HepG2 (cell line): ENCODE measurements around the gene PAM16. TPM values are rescaled to one million over a fixed set of nuclear protein-coding genes. Genes with fewer than 3 reads are reported as not detected.

Experiments
- ATF7 ChIP-seq, 2 experiments: fragments of 450-650 bp in 1 of 2; sonication (generic) in 1 of 2; formaldehyde crosslinking in 1 of 2; IDR thresholded peaks; 2 replicates each; pipeline versions ENCODE4 v1.4.0 to v1.6.1; 2016 to 2020; ENCODE audit warnings: antibody characterized with exemption in 1 of 2, mild to moderate bottlenecking in 1 of 2, missing genetic modification reagents in 1 of 2
- DZIP1 ChIP-seq: sonication (generic); formaldehyde crosslinking; IDR thresholded peaks from 2 replicates; pipeline ENCODE4 v1.5.0; 2020; ENCODE audit warnings: mild to moderate bottlenecking, missing genetic modification reagents
- ESRRA ChIP-seq: sonication (generic); formaldehyde crosslinking; IDR thresholded peaks from 2 replicates; pipeline ENCODE4 v1.5.1; 2020; ENCODE audit warnings: mild to moderate bottlenecking, low read depth, missing genetic modification reagents
- FOXK1 ChIP-seq: sonication (generic); formaldehyde crosslinking; IDR thresholded peaks from 2 replicates; pipeline ENCODE4 v1.4.0; 2020; ENCODE audit warnings: low read depth, missing genetic modification reagents, borderline replicate concordance
- HOXD1 ChIP-seq: sonication (generic); formaldehyde crosslinking; IDR thresholded peaks from 2 replicates; pipeline ENCODE4 v1.5.0; 2020; ENCODE audit warnings: missing genetic modification reagents
- KLF13 ChIP-seq: sonication (generic); formaldehyde crosslinking; IDR thresholded peaks from 2 replicates; pipeline ENCODE4 v1.4.0; 2020; ENCODE audit warnings: mild to moderate bottlenecking, missing genetic modification reagents
- KLF15 ChIP-seq: sonication (generic); formaldehyde crosslinking; IDR thresholded peaks from 2 replicates; pipeline ENCODE4 v1.8.1; 2023; ENCODE audit warnings: borderline replicate concordance, mild to moderate bottlenecking, inconsistent platforms, missing genetic modification reagents, mixed read lengths
- MIER3 ChIP-seq: IDR thresholded peaks from 2 replicates; pipeline ENCODE4 v1.6.1; 2016; ENCODE audit warnings: missing compliant biosample characterization, borderline replicate concordance
- MYNN ChIP-seq: sonication (generic); formaldehyde crosslinking; IDR thresholded peaks from 2 replicates; pipeline ENCODE4 v1.4.0; 2020; ENCODE audit warnings: mild to moderate bottlenecking, low read depth, missing genetic modification reagents
- NCOA1 ChIP-seq: sonication (generic); formaldehyde crosslinking; IDR thresholded peaks from 2 replicates; pipeline ENCODE4 v1.9.0; 2021; ENCODE audit warnings: missing genetic modification reagents
- PAX8 ChIP-seq: sonication (generic); formaldehyde crosslinking; IDR thresholded peaks from 2 replicates; pipeline ENCODE4 v1.8.0; 2022; ENCODE audit warnings: mild to moderate bottlenecking, missing genetic modification reagents, borderline replicate concordance
- SAP130 ChIP-seq: IDR thresholded peaks from 2 replicates; pipeline ENCODE4 v1.6.1; 2016; ENCODE audit warnings: low read depth
- TCF7L2 ChIP-seq: IDR thresholded peaks from 2 replicates; pipeline ENCODE4 v1.6.1; 2011; ENCODE audit warnings: mild to moderate bottlenecking, low read depth, low read length, moderate library complexity
- TFDP1 ChIP-seq: IDR thresholded peaks from 2 replicates; pipeline ENCODE4 v1.6.1; 2016; ENCODE audit warnings: missing compliant biosample characterization, missing genetic modification reagents, borderline replicate concordance
- THAP8 ChIP-seq: sonication (generic); formaldehyde crosslinking; IDR thresholded peaks from 2 replicates; pipeline ENCODE4 v1.5.1; 2020; ENCODE audit warnings: missing genetic modification reagents, mild to moderate bottlenecking, borderline replicate concordance
- ZFP37 ChIP-seq: sonication (generic); formaldehyde crosslinking; IDR thresholded peaks from 2 replicates; pipeline ENCODE4 v1.4.0; 2020; ENCODE audit warnings: missing genetic modification reagents, borderline replicate concordance
- ZFP82 ChIP-seq: sonication (generic); formaldehyde crosslinking; IDR thresholded peaks from 2 replicates; pipeline ENCODE4 v1.5.1; 2020; ENCODE audit warnings: mild to moderate bottlenecking, missing genetic modification reagents, borderline replicate concordance
- ZNF160 ChIP-seq: sonication (generic); formaldehyde crosslinking; IDR thresholded peaks from 2 replicates; pipeline ENCODE4 v1.8.0; 2022; ENCODE audit warnings: mild to moderate bottlenecking, inconsistent platforms, missing genetic modification reagents
- ZNF232 ChIP-seq: sonication (generic); formaldehyde crosslinking; IDR thresholded peaks from 2 replicates; pipeline ENCODE4 v1.4.0; 2020; ENCODE audit warnings: missing genetic modification reagents, borderline replicate concordance
- ZNF34 ChIP-seq: sonication (generic); formaldehyde crosslinking; IDR thresholded peaks from 2 replicates; pipeline ENCODE4 v1.4.0; 2020; ENCODE audit warnings: mild to moderate bottlenecking, missing genetic modification reagents, borderline replicate concordance
- ZNF530 ChIP-seq: sonication (generic); formaldehyde crosslinking; IDR thresholded peaks from 2 replicates; pipeline ENCODE4 v1.5.0; 2020; ENCODE audit warnings: low read depth, mild to moderate bottlenecking, missing genetic modification reagents
- ZNF572 ChIP-seq: sonication (generic); formaldehyde crosslinking; IDR thresholded peaks from 2 replicates; pipeline ENCODE4 v1.5.1; 2020; ENCODE audit warnings: mild to moderate bottlenecking, missing genetic modification reagents
- ZNF816 ChIP-seq: sonication (generic); formaldehyde crosslinking; IDR thresholded peaks from 2 replicates; pipeline ENCODE4 v1.8.0; 2022; ENCODE audit warnings: missing genetic modification reagents, mild to moderate bottlenecking, borderline replicate concordance
- ZNF878 ChIP-seq: sonication (generic); formaldehyde crosslinking; IDR thresholded peaks from 2 replicates; pipeline ENCODE4 v1.8.1; 2023; ENCODE audit warnings: mild to moderate bottlenecking, missing genetic modification reagents, moderate library complexity
- ZNF883 ChIP-seq: sonication (generic); formaldehyde crosslinking; IDR thresholded peaks from 2 replicates; pipeline ENCODE4 v1.5.1; 2020; ENCODE audit warnings: mild to moderate bottlenecking, missing genetic modification reagents; ENCODE audit errors: not compliant biosample characterization
- polyA plus RNA-seq, 8 experiments: library from polyadenylated mRNA; depleted of rRNA in 3 of 8; stranded (reverse) in 7 of 8; unstranded in 1 of 8; fragments of >200 nt; fragmentation: Illumina TruSeq in 4 of 8; extraction: Trizol in 4 of 8; gene quantifications; 2 replicates each; pipeline versions ENCODE4 v1.2.1 to v1.2.3, GENCODE V29; 2011 to 2016; ENCODE audit warnings: low read depth in 4 of 8, missing spikeins in 1 of 8, mixed read lengths in 1 of 8; ENCODE audit not compliant: insufficient read depth in 1 of 8
- total RNA-seq, 5 experiments: library from RNA; depleted of rRNA; stranded (reverse); fragments of >200 nt; fragmentation: Illumina TruSeq; extraction: Trizol; gene quantifications; 2 replicates each; pipeline ENCODE4 v1.2.3, GENCODE V29; 2016; ENCODE audit warnings: low read depth in 1 of 5

PAM16 gene
- total and polyA plus RNA-seq, 2 of the 13 experiments (the other 11 are each of a cell fraction or from before 2014, with no cell fraction given), result 51.5 to 51.8 TPM

GRCh38 chr16:4345836-4346781 is 5.0 kb downstream of the PAM16 start (continued):
- TF ChIP-seq ZFP37 (CRISPR knock-in tag), result peak; percentile 66; the same call in 1 of the 2 replicates
- TF ChIP-seq MYNN (CRISPR knock-in tag), result peak; percentile 28; the same call in 1 of the 2 replicates
- peak; percentile 82; the same call in 1 of the 2 replicates for TF ChIP-seq HOXD1
- TF ChIP-seq KLF15, result no peak
- TF ChIP-seq ZNF160 (CRISPR knock-in tag), result no peak
- peak; percentile 92 for TF ChIP-seq MIER3 (CRISPR knock-in tag)
- no peak for TF ChIP-seq ZFP82 (CRISPR knock-in tag)
- peak; percentile 75 for TF ChIP-seq ATF7 (IDR thresholded peaks at IDR 0.05)
- peak; percentile 95 for TF ChIP-seq ATF7 (CRISPR knock-in tag; IDR thresholded peaks at IDR 0.05)
- peak; percentile 94 for TF ChIP-seq FOXK1 (CRISPR knock-in tag)
- TF ChIP-seq ZNF816 (CRISPR knock-in tag), result peak; percentile 48; the same call in 1 of the 2 replicates
- TF ChIP-seq KLF13 (CRISPR knock-in tag), result no peak
- TF ChIP-seq ZNF232, result no peak
- TF ChIP-seq DZIP1, result no peak
- no peak for TF ChIP-seq ZNF34
- TF ChIP-seq NCOA1 (CRISPR knock-in tag), result no peak
- TF ChIP-seq TFDP1 (CRISPR knock-in tag), result no peak; the same call in 1 of the 2 replicates
- no peak for TF ChIP-seq ZNF883 (CRISPR knock-in tag)
- TF ChIP-seq TCF7L2, result no peak
- TF ChIP-seq ZNF878 (CRISPR knock-in tag), result 0 out of 2 replicates have a peak, but pooled peaks have one; percentile 29
- no peak for TF ChIP-seq ZNF530 (CRISPR knock-in tag)
- TF ChIP-seq ESRRA, result no peak
- TF ChIP-seq PAX8, result no peak
- TF ChIP-seq THAP8 (CRISPR knock-in tag), result no peak
- peak; percentile 97 for TF ChIP-seq SAP130 (CRISPR knock-in tag)
- TF ChIP-seq ZNF572, result no peak
